HG03378 (cell line): Measurements from ENCODE around the gene PPIL3.

Source experiments
- ATAC-seq: cut with Tn5 transposase; IDR thresholded peaks from one replicate; pipeline ENCODE4 v1.9.1; 2021; ENCODE audit warnings: mild to moderate bottlenecking, moderate library complexity; ENCODE audit not compliant: unreplicated experiment

Gene PPIL3

GRCh38 chr2:200861617-200862155 lies 27.2 kb downstream of the PPIL3 start:
- no peak for ATAC-seq

- no peak for ATAC-seq
These were observed 28.6 kb downstream of the PPIL3 start for GRCh38 chr2:200860092-200860795.

GRCh38 chr2:200856806-200857205 lies 32.1 kb downstream of the PPIL3 start:
- no peak for ATAC-seq

GRCh38 chr2:200852605-200853004 lies 36.3 kb downstream of the PPIL3 start:
- no peak for ATAC-seq

DNA sequence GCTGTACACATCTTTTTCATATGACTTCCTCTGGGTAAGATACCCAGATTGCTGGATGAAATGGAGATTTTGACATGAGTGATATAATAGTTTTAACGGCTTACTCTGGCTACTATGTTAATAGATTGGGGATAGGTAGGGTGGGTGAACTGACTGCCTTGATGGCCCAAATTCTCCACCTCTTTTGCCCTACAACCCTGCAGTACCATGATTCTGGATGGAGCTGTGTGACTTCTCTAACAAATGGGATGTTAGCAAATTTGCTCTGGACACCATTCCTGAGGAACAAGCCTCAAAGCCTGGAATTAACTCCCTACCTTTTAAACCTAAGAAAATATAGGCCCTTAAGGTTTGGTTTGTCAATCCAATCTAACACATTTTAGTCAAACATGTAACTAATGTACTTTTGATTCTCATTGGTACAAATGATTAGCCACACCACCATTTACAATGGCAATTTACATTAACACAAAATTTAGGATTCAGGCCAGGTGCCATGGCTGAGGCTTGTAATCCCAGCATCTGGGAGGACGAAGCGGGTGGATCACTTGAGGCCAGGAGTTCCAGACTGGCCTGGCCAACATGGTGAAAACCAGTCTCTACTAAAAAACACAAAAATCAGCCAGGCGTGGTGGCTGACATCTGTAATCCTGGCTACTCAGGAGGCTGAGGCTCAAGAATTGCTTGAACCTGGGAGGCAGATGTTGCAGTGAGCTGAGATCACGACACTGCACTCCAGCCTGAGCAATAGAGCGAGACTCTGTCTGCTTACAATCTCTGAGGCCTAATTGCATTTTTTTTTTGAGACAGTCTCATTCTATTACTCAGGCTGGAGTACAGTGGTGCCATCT lies 37.3 kb downstream of the PPIL3 start:
- ATAC-seq = no peak

- ATAC-seq = no peak
These were observed 38.2 kb downstream of the PPIL3 start for GRCh38 chr2:200850512-200851256.

- ATAC-seq = no peak
These were observed 40.9 kb downstream of the PPIL3 start for GRCh38 chr2:200847939-200848338.

- no peak for ATAC-seq
These were observed 41.6 kb downstream of the PPIL3 start for GRCh38 chr2:200847269-200847668.

DNA sequence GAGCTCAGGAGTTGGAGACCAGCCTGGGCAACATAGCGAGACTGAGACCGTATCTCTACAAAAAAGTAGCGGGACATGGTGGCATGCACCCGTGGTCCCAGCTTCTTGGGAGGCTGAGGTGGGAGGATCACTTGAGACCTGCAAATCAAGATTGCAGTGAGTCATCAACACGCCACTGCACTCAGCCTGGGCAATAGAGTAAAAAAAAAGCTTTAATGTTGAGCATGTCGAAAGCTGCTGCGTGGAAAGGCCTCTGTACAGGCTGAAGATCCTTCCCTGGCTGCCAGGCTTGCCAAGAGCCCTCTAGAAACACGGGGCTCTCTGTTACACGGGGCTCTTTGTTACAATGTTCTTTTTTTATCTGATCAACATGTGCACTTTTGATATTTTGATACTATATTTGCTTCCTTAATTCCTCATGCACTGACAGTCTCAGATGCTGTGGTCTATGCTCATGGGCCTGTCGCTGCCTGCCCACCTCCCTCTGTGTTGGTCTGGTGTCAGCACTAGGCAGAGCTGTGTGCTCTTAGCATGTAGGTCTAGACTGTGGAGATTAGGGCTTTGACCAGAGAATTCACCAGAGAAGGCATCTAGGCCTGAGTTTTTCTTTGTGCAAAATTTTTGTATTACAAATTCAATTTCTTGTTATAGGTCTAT lies 43.1 kb downstream of the PPIL3 start:
- ATAC-seq = no peak

GRCh38 chr2:200845194-200845593 lies 43.7 kb downstream of the PPIL3 start:
- ATAC-seq = no peak

- no peak for ATAC-seq
These were observed 44.6 kb downstream of the PPIL3 start for GRCh38 chr2:200843993-200844948.

- ATAC-seq = no peak
These were observed 49.4 kb downstream of the PPIL3 start for GRCh38 chr2:200839513-200839912.

DNA sequence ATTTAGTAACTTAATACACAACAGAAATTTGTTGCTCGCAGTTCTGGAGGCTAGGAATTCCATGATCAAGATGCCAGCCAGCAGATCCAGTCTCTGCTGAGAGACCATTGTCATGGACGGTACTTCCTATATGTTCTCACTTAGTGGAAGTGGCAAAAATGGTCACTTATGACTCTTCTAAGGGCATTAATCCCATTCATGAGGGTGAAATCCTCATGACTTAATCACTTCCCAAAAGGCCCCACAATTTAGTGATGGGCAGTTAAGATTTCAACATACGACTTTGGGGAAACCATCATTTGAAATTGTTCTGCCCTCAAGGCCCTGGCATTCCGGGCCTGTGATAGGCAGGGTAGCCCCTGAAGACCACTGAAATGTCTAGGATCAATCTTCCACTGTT lies 54.2 kb downstream of the PPIL3 start:
- no peak for ATAC-seq

- no peak for ATAC-seq
These were observed 59.6 kb downstream of the PPIL3 start for GRCh38 chr2:200829258-200829655.

- ATAC-seq = no peak
These were observed 60.2 kb downstream of the PPIL3 start for GRCh38 chr2:200828572-200829257.

GRCh38 chr2:200828104-200828503 lies 60.8 kb downstream of the PPIL3 start:
- ATAC-seq = no peak

DNA sequence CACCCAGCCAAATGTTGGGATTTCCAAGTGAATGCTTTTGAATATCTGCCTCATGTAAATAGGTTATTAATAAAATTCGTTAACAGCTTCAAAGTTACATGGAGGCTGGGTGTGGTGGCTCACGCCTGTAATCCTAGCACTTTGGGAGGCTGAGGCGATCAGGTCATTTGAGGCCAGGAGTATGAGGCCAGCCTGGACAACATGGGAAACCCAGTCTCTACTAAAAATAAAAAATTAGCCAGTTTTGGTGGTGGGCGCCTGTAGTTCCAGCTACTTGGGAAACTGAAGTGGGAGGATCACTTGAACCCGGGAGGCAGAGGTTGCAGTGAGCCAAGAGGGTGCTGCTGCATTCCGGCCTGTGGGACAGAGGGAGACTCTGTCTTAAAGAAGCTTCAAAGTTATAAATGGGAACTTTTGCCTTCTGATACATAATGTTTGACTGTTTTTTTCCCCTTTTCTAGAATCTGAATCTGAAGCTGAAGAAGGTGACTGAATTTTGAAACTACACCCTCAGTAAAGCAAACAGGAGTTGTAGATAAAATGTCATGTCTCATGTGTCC lies 67.1 kb downstream of the PPIL3 start:
- ATAC-seq = no peak
